ENCODE data around the gene SPAG9.

SPAG9 gene

GRCh38 chr17:51005768-51006167, 114.9 kb downstream of the SPAG9 start:
- FAIRE-seq, result no peak
- no peak for TF ChIP-seq CTCF (IDR thresholded peaks at IDR 0.05; ENCODE audit: insufficient read depth, missing control alignments)
- no peak for DNase-seq (ENCODE audit: insufficient read length, low spot score)

GRCh38 chr17:51004249-51004648, 116.4 kb downstream of the SPAG9 start:
- no peak for TF ChIP-seq CTCF (IDR thresholded peaks at IDR 0.05; ENCODE audit: insufficient read depth, missing control alignments)
- FAIRE-seq (no peak), DNase-seq (ENCODE audit: insufficient read length, low spot score) (no peak)

- FAIRE-seq (peak; percentile 82), DNase-seq (ENCODE audit: insufficient read length, low spot score) (no peak)
- peak; percentile 76 for TF ChIP-seq CTCF (IDR thresholded peaks at IDR 0.05; ENCODE audit: insufficient read depth, missing control alignments)
Measured at GRCh38 chr17:51000835-51001638, 119.6 kb downstream of the SPAG9 start.

- DNase-seq (ENCODE audit: insufficient read length, low spot score), result no peak
- TF ChIP-seq CTCF (IDR thresholded peaks at IDR 0.05; ENCODE audit: insufficient read depth, missing control alignments), result no peak
- no peak for FAIRE-seq
Measured at GRCh38 chr17:50995668-50996067, 125.0 kb downstream of the SPAG9 start.

- TF ChIP-seq CTCF (IDR thresholded peaks at IDR 0.05; ENCODE audit: insufficient read depth, missing control alignments), result no peak
- DNase-seq (ENCODE audit: insufficient read length, low spot score), result no peak
- FAIRE-seq, result no peak
Measured at GRCh38 chr17:50993544-50993943, 127.1 kb downstream of the SPAG9 start.

- FAIRE-seq (no peak), DNase-seq (ENCODE audit: insufficient read length, low spot score) (no peak)
- TF ChIP-seq CTCF (IDR thresholded peaks at IDR 0.05; ENCODE audit: insufficient read depth, missing control alignments), result no peak
Measured at GRCh38 chr17:50989149-50989548, 131.5 kb downstream of the SPAG9 start.

- FAIRE-seq (no peak), DNase-seq (ENCODE audit: insufficient read length, low spot score) (no peak)
- TF ChIP-seq CTCF (IDR thresholded peaks at IDR 0.05; ENCODE audit: insufficient read depth, missing control alignments), result no peak
Measured at GRCh38 chr17:50988427-50988826, 132.2 kb downstream of the SPAG9 start.

Measured in D721Med (cell line).